Osteoblast (primary cell): Measurements from ENCODE around the gene ANTXR2. TPM values are rescaled to one million over a fixed set of nuclear protein-coding genes. Genes with fewer than 3 reads are reported as not detected.

ENCODE experiments used
- DNase-seq: peaks from one replicate; pipeline ENCODE4 v3.0.0; 2011; ENCODE audit warnings: low spot score, mixed read lengths; ENCODE audit not compliant: insufficient read length; ENCODE audit errors: missing footprints
- H2AFZ ChIP-seq: 2 replicates; pipeline ENCODE4 v1.6.0; 2011; ENCODE audit warnings: mild to moderate bottlenecking, low read length
- H3K27ac ChIP-seq: 2 replicates; pipeline ENCODE4 v1.5.1; 2011; ENCODE audit warnings: mild to moderate bottlenecking, low read depth, low read length, moderate library complexity
- H3K27me3 ChIP-seq: 2 replicates; pipeline ENCODE4 v1.6.0; 2012; ENCODE audit warnings: mild to moderate bottlenecking, control low read depth, inconsistent platforms, low read length, moderate library complexity; ENCODE audit not compliant: insufficient read depth
- H3K36me3 ChIP-seq: 2 replicates; pipeline ENCODE4 v1.5.1; 2011; ENCODE audit warnings: mild to moderate bottlenecking, low read length, control low read depth, moderate library complexity; ENCODE audit not compliant: insufficient read depth
- H3K4me1 ChIP-seq: 2 replicates; pipeline ENCODE4 v1.5.1; 2011; ENCODE audit warnings: mild to moderate bottlenecking, low read length, control low read depth, moderate library complexity; ENCODE audit not compliant: insufficient read depth
- H3K4me2 ChIP-seq: 2 replicates; pipeline ENCODE4 v1.6.0; 2011; ENCODE audit warnings: mild to moderate bottlenecking, low read length; ENCODE audit not compliant: insufficient read depth
- H3K4me3 ChIP-seq: fragments of 200-600 bp; sonication (generic); 3 replicates; pipeline ENCODE4 v1.5.1; 2012; ENCODE audit warnings: mild to moderate bottlenecking, low read length, inconsistent platforms; ENCODE audit not compliant: insufficient read depth
- H3K79me2 ChIP-seq: 2 replicates; pipeline ENCODE4 v1.6.0; 2012; ENCODE audit warnings: mild to moderate bottlenecking, low read length, control low read depth, inconsistent platforms; ENCODE audit not compliant: insufficient read depth
- H3K9me3 ChIP-seq: 2 replicates; pipeline ENCODE4 v1.5.1; 2011; ENCODE audit warnings: low read depth, low read length, control low read depth
- H4K20me1 ChIP-seq: 2 replicates; pipeline ENCODE4 v1.6.0; 2012; ENCODE audit warnings: mild to moderate bottlenecking, low read length, control low read depth; ENCODE audit not compliant: insufficient read depth
- total RNA-seq: library from RNA; depleted of rRNA; stranded (reverse); fragments of >200 nt; gene quantifications from 2 replicates; pipeline ENCODE4 v1.2.3, GENCODE V29; 2012
- TF ChIP-seq, protein P1 (sequence below): IDR thresholded peaks from 2 replicates; pipeline ENCODE4 v1.5.1; 2011; ENCODE audit warnings: mild to moderate bottlenecking, low read depth, low read length, moderate library complexity; ENCODE audit errors: extremely low read depth

The ANTXR2 gene
- total RNA-seq, 1 donor = 97.4 TPM

- Histone ChIP-seq H3K4me3 (no peak overlapping the region), H4K20me1 (no peaks in the 10 kb centered on the region), H3K36me3 (no peaks in the 10 kb centered on the region), H3K4me1 (peaks cover 14% of the 10 kb centered on the region), H3K4me2 (no peak overlapping the region), H3K9me3 (no peaks in the 10 kb centered on the region), H3K27me3 (no peaks in the 10 kb centered on the region), H3K27ac (no peak overlapping the region), H2AFZ (no peak overlapping the region), H3K79me2 (no peaks in the 10 kb centered on the region)
- TF ChIP-seq, protein P1, sequence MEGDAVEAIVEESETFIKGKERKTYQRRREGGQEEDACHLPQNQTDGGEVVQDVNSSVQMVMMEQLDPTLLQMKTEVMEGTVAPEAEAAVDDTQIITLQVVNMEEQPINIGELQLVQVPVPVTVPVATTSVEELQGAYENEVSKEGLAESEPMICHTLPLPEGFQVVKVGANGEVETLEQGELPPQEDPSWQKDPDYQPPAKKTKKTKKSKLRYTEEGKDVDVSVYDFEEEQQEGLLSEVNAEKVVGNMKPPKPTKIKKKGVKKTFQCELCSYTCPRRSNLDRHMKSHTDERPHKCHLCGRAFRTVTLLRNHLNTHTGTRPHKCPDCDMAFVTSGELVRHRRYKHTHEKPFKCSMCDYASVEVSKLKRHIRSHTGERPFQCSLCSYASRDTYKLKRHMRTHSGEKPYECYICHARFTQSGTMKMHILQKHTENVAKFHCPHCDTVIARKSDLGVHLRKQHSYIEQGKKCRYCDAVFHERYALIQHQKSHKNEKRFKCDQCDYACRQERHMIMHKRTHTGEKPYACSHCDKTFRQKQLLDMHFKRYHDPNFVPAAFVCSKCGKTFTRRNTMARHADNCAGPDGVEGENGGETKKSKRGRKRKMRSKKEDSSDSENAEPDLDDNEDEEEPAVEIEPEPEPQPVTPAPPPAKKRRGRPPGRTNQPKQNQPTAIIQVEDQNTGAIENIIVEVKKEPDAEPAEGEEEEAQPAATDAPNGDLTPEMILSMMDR = no peak
- DNase-seq = no peak
Measured at GRCh38 chr4:80101071-80101791, 28.2 kb upstream of the ANTXR2 start.

DNA sequence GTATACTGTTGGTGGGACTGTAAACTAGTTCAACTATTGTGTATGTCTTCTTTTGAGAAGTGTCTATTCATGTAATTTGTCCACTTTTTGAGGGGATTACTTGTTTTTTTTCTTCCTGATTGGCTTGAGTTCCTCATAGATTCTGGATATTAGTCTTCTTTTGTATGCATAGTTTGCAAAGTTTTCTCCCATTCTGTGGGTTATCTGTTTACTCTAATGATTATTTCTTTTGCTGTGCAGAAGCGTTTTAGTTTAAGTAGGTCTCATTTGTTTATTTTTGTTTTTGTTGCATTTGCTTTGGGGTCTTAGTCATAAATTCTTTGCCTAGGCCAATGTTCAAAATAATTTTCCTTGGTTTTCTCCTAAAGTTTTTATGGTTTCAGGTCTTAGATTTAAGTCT lies 26.6 kb upstream of the ANTXR2 start:
- Histone ChIP-seq H3K4me3 (no peak overlapping the region), H3K4me2 (no peak overlapping the region), H3K4me1 (peaks cover 14% of the 10 kb centered on the region), H3K9me3 (no peaks in the 10 kb centered on the region), H3K27ac (no peak overlapping the region), H4K20me1 (no peaks in the 10 kb centered on the region), H3K79me2 (no peaks in the 10 kb centered on the region), H3K27me3 (no peaks in the 10 kb centered on the region), H3K36me3 (no peaks in the 10 kb centered on the region), H2AFZ (no peak overlapping the region)
- DNase-seq = no peak
- TF ChIP-seq, protein P1 = no peak

DNA sequence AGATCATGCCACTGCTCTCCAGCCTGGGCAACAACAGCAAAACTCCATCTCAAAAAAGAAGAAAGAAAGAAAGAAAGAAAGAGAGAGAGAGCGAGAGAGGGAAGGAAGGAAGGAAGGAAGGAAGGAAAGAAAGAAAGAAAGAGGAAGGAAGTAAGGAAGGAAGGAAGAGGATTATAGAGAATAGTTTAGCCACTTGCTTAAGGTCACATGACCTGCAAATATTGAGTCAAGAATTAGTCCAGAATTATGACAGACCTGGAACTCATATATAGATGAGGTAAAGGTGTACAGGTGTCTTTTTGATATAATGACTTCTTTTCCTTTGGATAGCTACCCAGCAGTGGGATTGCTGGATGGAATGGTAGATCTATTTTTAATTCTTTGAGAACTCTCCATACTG lies 25.6 kb upstream of the ANTXR2 start:
- no peak for DNase-seq
- no peaks in the 10 kb centered on the region for H3K79me2 ChIP-seq
- no peaks in the 10 kb centered on the region for H3K36me3 ChIP-seq
- no peak overlapping the region for H3K27ac ChIP-seq
- H3K4me3 ChIP-seq = no peak overlapping the region
- no peak overlapping the region for H3K4me2 ChIP-seq
- H4K20me1 ChIP-seq = no peaks in the 10 kb centered on the region
- no peaks in the 10 kb centered on the region for H3K9me3 ChIP-seq
- TF ChIP-seq, protein P1 = no peak
- peaks cover 14% of the 10 kb centered on the region for H3K4me1 ChIP-seq
- H2AFZ ChIP-seq = no peak overlapping the region
- no peaks in the 10 kb centered on the region for H3K27me3 ChIP-seq

GRCh38 chr4:80097400-80098177 lies 24.6 kb upstream of the ANTXR2 start:
- Histone ChIP-seq H3K4me1 (peaks cover 14% of the 10 kb centered on the region), H4K20me1 (no peaks in the 10 kb centered on the region), H3K4me3 (no peak overlapping the region), H2AFZ (no peak overlapping the region), H3K9me3 (no peaks in the 10 kb centered on the region), H3K79me2 (no peaks in the 10 kb centered on the region), H3K36me3 (no peaks in the 10 kb centered on the region), H3K27ac (peak overlapping the region; percentile 36), H3K27me3 (no peaks in the 10 kb centered on the region), H3K4me2 (peak overlapping the region; percentile 54)
- peak; percentile 87 for DNase-seq
- TF ChIP-seq, protein P1 = no peak
